ENCODE data around the gene TNFSF8.
A peak's percentile ranks its signal among the peaks of the same experiment; 100 is the strongest.

TNFSF8 gene

GRCh38 chr9:114935119-114935518, 4.7 kb upstream of the TNFSF8 start:
- no peak for DNase-seq

- DNase-seq, result no peak
Observed at GRCh38 chr9:114932502-114932901, 2.1 kb upstream of the TNFSF8 start.

GRCh38 chr9:114931407-114931806, 1.0 kb upstream of the TNFSF8 start:
- DNase-seq, result no peak

- DNase-seq, result no peak
Observed at GRCh38 chr9:114929201-114929600, 1.2 kb downstream of the TNFSF8 start.

GRCh38 chr9:114928671-114929070, 1.7 kb downstream of the TNFSF8 start:
- no peak for DNase-seq

- DNase-seq, result no peak
Observed at GRCh38 chr9:114928136-114928535, 2.3 kb downstream of the TNFSF8 start.

GRCh38 chr9:114925672-114926071, 4.7 kb downstream of the TNFSF8 start:
- DNase-seq, result no peak

GRCh38 chr9:114925039-114925438, 5.4 kb downstream of the TNFSF8 start:
- DNase-seq, result no peak

GRCh38 chr9:114924327-114924726, 6.1 kb downstream of the TNFSF8 start:
- DNase-seq, result no peak

- DNase-seq, result no peak
Observed at GRCh38 chr9:114923918-114924317, 6.5 kb downstream of the TNFSF8 start.

GRCh38 chr9:114921171-114921570, 9.2 kb downstream of the TNFSF8 start:
- no peak for DNase-seq

- DNase-seq, result peak; percentile 17
Observed at GRCh38 chr9:114919611-114920010, 10.8 kb downstream of the TNFSF8 start.

GRCh38 chr9:114916481-114916880, 13.9 kb downstream of the TNFSF8 start:
- DNase-seq, result no peak

GRCh38 chr9:114914139-114914538, 16.3 kb downstream of the TNFSF8 start:
- DNase-seq, result no peak

- no peak for DNase-seq
Observed at GRCh38 chr9:114913656-114914055, 16.7 kb downstream of the TNFSF8 start.

GRCh38 chr9:114913217-114913616, 17.2 kb downstream of the TNFSF8 start:
- no peak for DNase-seq

GRCh38 chr9:114911167-114911821, 19.1 kb downstream of the TNFSF8 start:
- DNase-seq, result no peak

- no peak for DNase-seq
Observed at GRCh38 chr9:114910541-114910940, 19.9 kb downstream of the TNFSF8 start.

- DNase-seq, result no peak
Observed at GRCh38 chr9:114909661-114910060, 20.7 kb downstream of the TNFSF8 start.

- no peak for DNase-seq
Observed at GRCh38 chr9:114908805-114909448, 21.5 kb downstream of the TNFSF8 start.

GRCh38 chr9:114908104-114908622, 22.2 kb downstream of the TNFSF8 start:
- DNase-seq, result no peak

GRCh38 chr9:114906922-114907571, 23.3 kb downstream of the TNFSF8 start:
- DNase-seq, result no peak

- DNase-seq, result no peak
Observed at GRCh38 chr9:114905170-114905940, 25.0 kb downstream of the TNFSF8 start.

All from stimulated activated naive CD4-positive, alpha-beta T cell treated with Interleukin-2 at 50 U/mL for 16 hours (primary cell).